C4-2B (cell line): ENCODE measurements around the gene WBP1.

Source experiments
- H3K27ac ChIP-seq: fragments of 450-650 bp; 2 replicates; pipeline ENCODE4 v1.5.1; 2017
- CTCF ChIP-seq: fragments of 450-650 bp; conservative IDR thresholded peaks from 2 replicates; pipeline ENCODE4 v1.5.1; 2017; ENCODE audit warnings: mild to moderate bottlenecking
- ZFX ChIP-seq: fragments of 450-650 bp; IDR thresholded peaks from 2 replicates; pipeline ENCODE4 v1.6.1; 2017

Gene WBP1

GRCh38 chr2:74503506-74504475 lies 45.6 kb downstream of the WBP1 start:
- TF ChIP-seq CTCF = no peak
- no peak for TF ChIP-seq ZFX
- H3K27ac ChIP-seq = no peak overlapping the region

GRCh38 chr2:74504591-74504990 lies 46.4 kb downstream of the WBP1 start:
- TF ChIP-seq ZFX (no peak), CTCF (no peak)
- no peak overlapping the region for H3K27ac ChIP-seq

GRCh38 chr2:74505448-74506246 lies 47.4 kb downstream of the WBP1 start:
- H3K27ac ChIP-seq = no peak overlapping the region; the same call in 1 of the 2 replicates
- TF ChIP-seq ZFX = no peak
- no peak for TF ChIP-seq CTCF

- H3K27ac ChIP-seq = peak within 1 kb of the TSS; percentile 97
- TF ChIP-seq ZFX (no peak), CTCF (no peak)
These were observed 49.1 kb downstream of the WBP1 start, which contains the start of gene PCGF1 for GRCh38 chr2:74507145-74507925. Gene PCGF1 (minus strand): TSS chr2:74507695. CDS start chr2:74507668, 27 bp downstream.

- H3K27ac ChIP-seq = peak overlapping the region; percentile 97
These were observed 49.8 kb downstream of the WBP1 start for GRCh38 chr2:74507926-74508520.

More at GRCh38 chr2:74507926-74508520, 49.8 kb downstream of the WBP1 start:
- no peak for TF ChIP-seq CTCF
- 0 out of 2 replicates have a peak, but pooled peaks have one; percentile 14 for TF ChIP-seq ZFX
